K562 (cell line): ENCODE results near the gene MFAP1. TPM values are rescaled to one million over a fixed set of nuclear protein-coding genes. Genes with fewer than 3 reads are reported as not detected.
A peak's percentile ranks its signal among the peaks of the same experiment; 100 is the strongest.

ENCODE experiments used
- C11orf30 ChIP-seq: fragments of 450-650 bp; IDR thresholded peaks from 2 replicates; pipeline ENCODE4 v1.6.1; 2016; ENCODE audit warnings: low read depth, mild to moderate bottlenecking
- CCNT2 ChIP-seq: IDR thresholded peaks from 2 replicates; pipeline ENCODE4 v1.6.1; 2011; ENCODE audit warnings: borderline replicate concordance, low read depth, mild to moderate bottlenecking, moderate library complexity, mixed read lengths, low read length; ENCODE audit not compliant: insufficient read length; ENCODE audit errors: extremely low read depth
- DNMT1 ChIP-seq: fragments of 450-650 bp; IDR thresholded peaks from 2 replicates; pipeline ENCODE4 v1.6.1; 2016; ENCODE audit warnings: antibody characterized with exemption, mild to moderate bottlenecking
- KAT7 ChIP-seq: sonication (generic); formaldehyde crosslinking; IDR thresholded peaks from 2 replicates; pipeline ENCODE4 v1.8.0; 2022; ENCODE audit warnings: missing genetic modification reagents, mild to moderate bottlenecking, borderline replicate concordance
- KDM5B ChIP-seq: fragments of 200-600 bp; sonication (generic); IDR thresholded peaks from 2 replicates; pipeline ENCODE4 v1.6.1; 2012; ENCODE audit warnings: low read depth, mild to moderate bottlenecking, moderate library complexity, low read length, control low read depth, inconsistent platforms; ENCODE audit not compliant: insufficient replicate concordance
- KLF1 ChIP-seq: fragments of 450-650 bp; IDR thresholded peaks from 2 replicates; pipeline ENCODE4 v1.6.1; 2016; ENCODE audit warnings: missing genetic modification characterization, missing compliant biosample characterization
- MCM5 ChIP-seq: fragments of 450-650 bp; IDR thresholded peaks from 2 replicates; pipeline ENCODE4 v1.6.1; 2016; ENCODE audit warnings: low read depth
- POLR2AphosphoS2 ChIP-seq: IDR thresholded peaks from 2 replicates; pipeline ENCODE4 v1.6.1; 2012; ENCODE audit warnings: low read length, improper control_type of control experiment
- RBM25 ChIP-seq: fragments of 200-400 bp; formaldehyde crosslinking; IDR thresholded peaks from 2 replicates; pipeline ENCODE4 v1.6.1; 2018; ENCODE audit warnings: low read length, low read depth, moderate library complexity; ENCODE audit not compliant: severe bottlenecking
- SNIP1 ChIP-seq: fragments of 450-650 bp; IDR thresholded peaks from 2 replicates; pipeline ENCODE4 v1.7.1; 2017; ENCODE audit warnings: low read depth, mild to moderate bottlenecking
- ZNF174 ChIP-seq: fragments of 250-450 bp; sonication (Bioruptor Pico); IDR thresholded peaks from 2 replicates; pipeline ENCODE4 v1.4.0; 2020; ENCODE audit warnings: mild to moderate bottlenecking
- ZNF184 ChIP-seq: sonication (generic); formaldehyde crosslinking; IDR thresholded peaks from 2 replicates; pipeline ENCODE4 v1.5.0; 2020; ENCODE audit warnings: missing genetic modification reagents
- polyA plus RNA-seq, 8 experiments: library from polyadenylated mRNA; depleted of rRNA in 4 of 8; stranded (reverse) in 5 of 8; unstranded in 3 of 8; fragments of >200 nt; fragmentation: Nextera tagmentation in 2 of 8; fragmentation: Illumina TruSeq in 1 of 8; extraction: Ambion mirVana in 2 of 8; extraction: Trizol in 1 of 8; gene quantifications; 2 replicates each; pipeline versions ENCODE4 v1.2.1 to v1.2.3, GENCODE V29; 2011 to 2014; ENCODE audit warnings: inconsistent platforms in 1 of 8, missing spikeins in 1 of 8
- total RNA-seq, 7 experiments: library from RNA; depleted of rRNA in 6 of 7; stranded (reverse); fragments of >200 nt in 6 of 7; fragmentation: Illumina TruSeq in 2 of 7; extraction: Trizol in 2 of 7; gene quantifications; 2 replicates each; pipeline versions ENCODE4 v1.2.1 to v1.2.3, GENCODE V29; 2011 to 2021; ENCODE audit warnings: low replicate concordance in 1 of 7
- TF ChIP-seq, protein P1 (sequence below): fragments of 450-650 bp; IDR thresholded peaks from 2 replicates; pipeline ENCODE4 v1.6.1; 2016
- TF ChIP-seq, protein P2 (sequence below), 2 experiments: IDR thresholded peaks; 2 replicates each; pipeline ENCODE4 v1.6.1; 2012; ENCODE audit warnings: improper control_type of control experiment in 2 of 2, low read depth in 2 of 2, low read length in 2 of 2, borderline replicate concordance in 1 of 2
- TF ChIP-seq, protein P3 (sequence below): fragments of 250-450 bp; sonication (Bioruptor Pico); IDR thresholded peaks from 2 replicates; pipeline ENCODE4 v1.5.0; 2021

The MFAP1 gene
- total and polyA plus RNA-seq, 9 of the 15 experiments (the other 6 are each of a cell fraction or from before 2014, with no cell fraction given) = 34.9 to 64.1 (median 48.2) TPM

DNA sequence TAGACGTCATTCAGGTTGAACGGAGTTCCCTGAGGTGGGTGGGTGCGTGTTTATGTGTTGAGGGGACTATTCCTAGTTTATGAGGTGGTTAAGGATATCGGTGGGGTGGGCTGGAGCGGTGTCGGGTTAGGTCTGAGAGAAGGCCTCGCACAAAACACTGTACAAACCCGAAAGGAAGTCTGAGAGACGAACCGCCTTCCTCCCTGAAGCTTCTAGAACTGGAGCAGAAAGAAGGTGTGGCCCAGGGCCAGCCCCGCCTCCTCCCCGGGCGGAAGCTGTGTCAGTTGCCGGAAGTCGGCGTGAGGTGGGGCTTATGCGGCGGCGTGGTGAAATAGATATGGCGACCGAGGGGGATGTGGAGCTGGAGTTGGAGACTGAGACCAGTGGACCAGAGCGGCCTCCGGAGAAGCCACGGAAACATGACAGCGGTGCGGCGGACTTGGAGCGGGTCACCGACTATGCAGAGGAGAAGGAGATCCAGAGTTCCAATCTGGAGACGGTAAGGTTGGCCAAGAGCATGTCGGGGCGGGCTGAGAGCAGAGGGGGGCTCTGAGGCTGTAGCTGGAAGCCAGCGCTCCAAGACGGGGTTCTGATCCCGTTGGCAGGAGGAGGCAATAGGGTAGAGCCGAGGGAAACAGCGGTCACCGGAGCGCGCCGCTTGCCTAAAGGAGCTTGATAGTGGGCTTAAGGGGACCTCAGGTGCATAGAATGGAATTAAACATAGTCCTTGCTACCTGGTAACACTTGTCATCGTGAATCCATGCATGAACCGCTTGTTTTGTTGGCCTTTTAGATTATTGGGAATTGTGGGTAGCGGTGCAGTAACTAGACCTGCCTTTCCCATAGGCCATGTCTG lies 24.0 kb downstream of the MFAP1 start, which contains the start of gene HYPK (continued):
- TF ChIP-seq KDM5B (peak; percentile 83), SNIP1 (no peak), KLF1 (tag) (no peak), C11orf30 (peak; percentile 79), ZNF174 (CRISPR knock-in tag) (no peak), ZNF184 (CRISPR knock-in tag) (no peak), DNMT1 (peak; percentile 100), RBM25 (no peak), POLR2AphosphoS2 (peak; percentile 99), MCM5 (no peak), CCNT2 (peak; percentile 50), KAT7 (CRISPR knock-in tag) (no peak)
- TF ChIP-seq, protein P1, sequence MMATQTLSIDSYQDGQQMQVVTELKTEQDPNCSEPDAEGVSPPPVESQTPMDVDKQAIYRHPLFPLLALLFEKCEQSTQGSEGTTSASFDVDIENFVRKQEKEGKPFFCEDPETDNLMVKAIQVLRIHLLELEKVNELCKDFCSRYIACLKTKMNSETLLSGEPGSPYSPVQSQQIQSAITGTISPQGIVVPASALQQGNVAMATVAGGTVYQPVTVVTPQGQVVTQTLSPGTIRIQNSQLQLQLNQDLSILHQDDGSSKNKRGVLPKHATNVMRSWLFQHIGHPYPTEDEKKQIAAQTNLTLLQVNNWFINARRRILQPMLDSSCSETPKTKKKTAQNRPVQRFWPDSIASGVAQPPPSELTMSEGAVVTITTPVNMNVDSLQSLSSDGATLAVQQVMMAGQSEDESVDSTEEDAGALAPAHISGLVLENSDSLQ = peak; percentile 65
- TF ChIP-seq, protein P2, sequence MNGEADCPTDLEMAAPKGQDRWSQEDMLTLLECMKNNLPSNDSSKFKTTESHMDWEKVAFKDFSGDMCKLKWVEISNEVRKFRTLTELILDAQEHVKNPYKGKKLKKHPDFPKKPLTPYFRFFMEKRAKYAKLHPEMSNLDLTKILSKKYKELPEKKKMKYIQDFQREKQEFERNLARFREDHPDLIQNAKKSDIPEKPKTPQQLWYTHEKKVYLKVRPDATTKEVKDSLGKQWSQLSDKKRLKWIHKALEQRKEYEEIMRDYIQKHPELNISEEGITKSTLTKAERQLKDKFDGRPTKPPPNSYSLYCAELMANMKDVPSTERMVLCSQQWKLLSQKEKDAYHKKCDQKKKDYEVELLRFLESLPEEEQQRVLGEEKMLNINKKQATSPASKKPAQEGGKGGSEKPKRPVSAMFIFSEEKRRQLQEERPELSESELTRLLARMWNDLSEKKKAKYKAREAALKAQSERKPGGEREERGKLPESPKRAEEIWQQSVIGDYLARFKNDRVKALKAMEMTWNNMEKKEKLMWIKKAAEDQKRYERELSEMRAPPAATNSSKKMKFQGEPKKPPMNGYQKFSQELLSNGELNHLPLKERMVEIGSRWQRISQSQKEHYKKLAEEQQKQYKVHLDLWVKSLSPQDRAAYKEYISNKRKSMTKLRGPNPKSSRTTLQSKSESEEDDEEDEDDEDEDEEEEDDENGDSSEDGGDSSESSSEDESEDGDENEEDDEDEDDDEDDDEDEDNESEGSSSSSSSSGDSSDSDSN (IDR thresholded peaks at IDR 0.05; ENCODE audit: borderline replicate concordance in 1 of 2, low read depth in 2 of 2, low read length in 2 of 2) = no peak
- TF ChIP-seq, protein P3, sequence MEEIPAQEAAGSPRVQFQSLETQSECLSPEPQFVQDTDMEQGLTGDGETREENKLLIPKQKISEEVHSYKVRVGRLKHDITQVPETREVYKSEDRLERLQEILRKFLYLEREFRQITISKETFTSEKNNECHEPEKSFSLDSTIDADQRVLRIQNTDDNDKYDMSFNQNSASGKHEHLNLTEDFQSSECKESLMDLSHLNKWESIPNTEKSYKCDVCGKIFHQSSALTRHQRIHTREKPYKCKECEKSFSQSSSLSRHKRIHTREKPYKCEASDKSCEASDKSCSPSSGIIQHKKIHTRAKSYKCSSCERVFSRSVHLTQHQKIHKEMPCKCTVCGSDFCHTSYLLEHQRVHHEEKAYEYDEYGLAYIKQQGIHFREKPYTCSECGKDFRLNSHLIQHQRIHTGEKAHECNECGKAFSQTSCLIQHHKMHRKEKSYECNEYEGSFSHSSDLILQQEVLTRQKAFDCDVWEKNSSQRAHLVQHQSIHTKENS (CRISPR knock-in tag) = no peak
